ENCODE data around the gene DLGAP3. TPM values are rescaled to one million over a fixed set of nuclear protein-coding genes. Genes with fewer than 3 reads are reported as not detected.

DLGAP3 gene
- total RNA-seq, 1 donor: not detected

DNA sequence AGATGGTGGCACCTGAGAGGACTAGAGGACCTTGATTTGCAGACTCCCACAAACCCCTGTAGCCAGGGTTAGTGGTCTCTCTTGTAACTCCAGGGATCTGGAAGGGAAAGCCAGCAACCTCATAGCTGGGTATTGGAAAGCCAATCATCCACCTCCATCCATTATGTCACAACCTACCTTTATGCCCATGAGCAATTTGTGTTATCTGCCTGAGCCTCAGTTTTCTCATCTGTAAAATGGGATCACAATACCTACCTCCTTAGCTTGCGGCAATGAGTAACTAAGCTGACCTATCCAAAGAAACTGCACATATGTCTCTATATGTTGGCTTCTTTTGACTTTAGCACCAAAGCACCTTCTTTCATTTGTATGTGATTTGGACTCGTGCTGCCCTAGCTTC, 14.5 kb downstream of the DLGAP3 start:
- Histone ChIP-seq H3K9me3 (ENCODE audit: low read depth, low read length) (no peaks in the 10 kb centered on the region), H3K36me3 (ENCODE audit: insufficient read depth, low read length) (no peaks in the 10 kb centered on the region), H3K27me3 (ENCODE audit: insufficient read depth, low read length) (peaks cover 7% of the 10 kb centered on the region), H2AFZ (ENCODE audit: low read length) (no peak overlapping the region), H3K27ac (ENCODE audit: low read depth, low read length) (no peak overlapping the region), H3K4me1 (ENCODE audit: insufficient read depth, low read length) (no peaks in the 10 kb centered on the region), H3K4me3 (ENCODE audit: insufficient read depth, low read length) (no peak overlapping the region), H3K4me2 (ENCODE audit: insufficient read depth, low read length) (no peak overlapping the region), H4K20me1 (ENCODE audit: insufficient read depth, low read length) (no peaks in the 10 kb centered on the region), H3K79me2 (ENCODE audit: insufficient read depth, low read length) (no peaks in the 10 kb centered on the region)
- TF ChIP-seq CTCF (IDR thresholded peaks at IDR 0.05; ENCODE audit: extremely low read depth, low read depth, low read length): no peak
- DNase-seq (ENCODE audit: insufficient read length, low spot score, missing footprints): no peak

DNA sequence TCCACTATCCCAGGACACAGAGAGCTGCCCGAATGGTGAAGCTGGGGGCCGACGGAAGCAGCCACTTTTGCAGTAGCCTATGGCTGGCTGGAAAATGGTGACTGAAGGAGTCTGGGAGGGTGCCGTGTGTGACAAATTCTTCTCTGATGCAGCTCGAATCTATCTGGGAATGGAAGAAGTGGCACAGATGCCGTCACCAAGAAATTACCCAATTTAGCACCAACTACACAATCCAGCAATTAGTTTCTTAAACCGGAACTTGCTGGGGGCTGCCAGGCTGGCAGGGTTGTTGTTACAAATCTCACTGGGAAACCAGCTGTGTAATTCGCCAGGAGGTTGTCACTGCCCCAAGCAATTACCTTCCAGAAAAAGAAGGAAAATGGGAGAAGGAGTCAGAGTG, 18.0 kb downstream of the DLGAP3 start:
- peaks cover 7% of the 10 kb centered on the region for H3K27me3 ChIP-seq (ENCODE audit: insufficient read depth, low read length)
- no peaks in the 10 kb centered on the region for H4K20me1 ChIP-seq (ENCODE audit: insufficient read depth, low read length)
- no peak overlapping the region for H3K27ac ChIP-seq (ENCODE audit: low read depth, low read length)
- no peaks in the 10 kb centered on the region for H3K36me3 ChIP-seq (ENCODE audit: insufficient read depth, low read length)
- no peak for DNase-seq (ENCODE audit: insufficient read length, low spot score, missing footprints)
- no peak overlapping the region for H3K4me3 ChIP-seq (ENCODE audit: insufficient read depth, low read length)
- no peaks in the 10 kb centered on the region for H3K4me1 ChIP-seq (ENCODE audit: insufficient read depth, low read length)
- no peaks in the 10 kb centered on the region for H3K9me3 ChIP-seq (ENCODE audit: low read depth, low read length)
- H3K4me2 ChIP-seq (ENCODE audit: insufficient read depth, low read length): no peak overlapping the region
- no peak overlapping the region for H2AFZ ChIP-seq (ENCODE audit: low read length)
- H3K79me2 ChIP-seq (ENCODE audit: insufficient read depth, low read length): no peaks in the 10 kb centered on the region
- no peak for TF ChIP-seq CTCF (IDR thresholded peaks at IDR 0.05; ENCODE audit: extremely low read depth, low read depth, low read length)

GRCh38 chr1:34910425-34910824, 19.0 kb downstream of the DLGAP3 start:
- Histone ChIP-seq H3K27me3 (ENCODE audit: insufficient read depth, low read length) (peaks cover 7% of the 10 kb centered on the region), H3K36me3 (ENCODE audit: insufficient read depth, low read length) (no peaks in the 10 kb centered on the region), H3K79me2 (ENCODE audit: insufficient read depth, low read length) (no peaks in the 10 kb centered on the region), H4K20me1 (ENCODE audit: insufficient read depth, low read length) (no peaks in the 10 kb centered on the region), H3K9me3 (ENCODE audit: low read depth, low read length) (no peaks in the 10 kb centered on the region), H2AFZ (ENCODE audit: low read length) (no peak overlapping the region), H3K4me1 (ENCODE audit: insufficient read depth, low read length) (no peaks in the 10 kb centered on the region), H3K4me3 (ENCODE audit: insufficient read depth, low read length) (no peak overlapping the region), H3K4me2 (ENCODE audit: insufficient read depth, low read length) (no peak overlapping the region), H3K27ac (ENCODE audit: low read depth, low read length) (no peak overlapping the region)
- no peak for DNase-seq (ENCODE audit: insufficient read length, low spot score, missing footprints)
- no peak for TF ChIP-seq CTCF (IDR thresholded peaks at IDR 0.05; ENCODE audit: extremely low read depth, low read depth, low read length)

GRCh38 chr1:34908369-34908768, 21.1 kb downstream of the DLGAP3 start:
- Histone ChIP-seq H3K4me2 (ENCODE audit: insufficient read depth, low read length) (no peak overlapping the region), H3K4me1 (ENCODE audit: insufficient read depth, low read length) (no peaks in the 10 kb centered on the region), H3K27ac (ENCODE audit: low read depth, low read length) (no peak overlapping the region), H3K36me3 (ENCODE audit: insufficient read depth, low read length) (no peaks in the 10 kb centered on the region), H3K4me3 (ENCODE audit: insufficient read depth, low read length) (no peak overlapping the region), H2AFZ (ENCODE audit: low read length) (no peak overlapping the region), H3K79me2 (ENCODE audit: insufficient read depth, low read length) (no peaks in the 10 kb centered on the region), H4K20me1 (ENCODE audit: insufficient read depth, low read length) (no peaks in the 10 kb centered on the region), H3K27me3 (ENCODE audit: insufficient read depth, low read length) (peaks cover 2% of the 10 kb centered on the region), H3K9me3 (ENCODE audit: low read depth, low read length) (no peaks in the 10 kb centered on the region)
- TF ChIP-seq CTCF (IDR thresholded peaks at IDR 0.05; ENCODE audit: extremely low read depth, low read depth, low read length): no peak
- no peak for DNase-seq (ENCODE audit: insufficient read length, low spot score, missing footprints)
